Fibroblast of lung (primary cell): ENCODE measurements around the gene DNASE1. TPM values are rescaled to one million over a fixed set of nuclear protein-coding genes. Genes with fewer than 3 reads are reported as not detected.

ENCODE experiments used
- DNase-seq, 2 donors: peaks; one replicate each; pipeline versions ENCODE4 v3.0.0 to v3.0.0-alpha.2; 2010; ENCODE audit warnings: low read depth in 2 of 2
- H2AFZ ChIP-seq: 2 replicates; pipeline ENCODE4 v1.5.1; 2012; ENCODE audit warnings: low read length, control low read depth, inconsistent platforms
- H3K27ac ChIP-seq: 2 replicates; pipeline ENCODE4 v1.5.1; 2011; ENCODE audit warnings: low read length, control low read depth; ENCODE audit not compliant: insufficient read depth
- H3K27me3 ChIP-seq: 2 replicates; pipeline ENCODE4 v1.5.1; 2011; ENCODE audit warnings: mild to moderate bottlenecking, low read length; ENCODE audit not compliant: control insufficient read depth, insufficient read depth
- H3K36me3 ChIP-seq: 2 replicates; pipeline ENCODE4 v1.5.1; 2011; ENCODE audit warnings: low read length; ENCODE audit not compliant: control insufficient read depth, insufficient read depth
- H3K4me1 ChIP-seq: 2 replicates; pipeline ENCODE4 v1.5.1; 2011; ENCODE audit warnings: low read length; ENCODE audit not compliant: control insufficient read depth, insufficient read depth; ENCODE audit errors: extremely low read depth
- H3K4me2 ChIP-seq: 2 replicates; pipeline ENCODE4 v1.5.1; 2011; ENCODE audit warnings: low read length, control low read depth; ENCODE audit not compliant: insufficient read depth; ENCODE audit errors: extremely low read depth
- H3K4me3 ChIP-seq, 4 experiments: fragments of 200-600 bp in 1 of 4; sonication (generic) in 1 of 4; replicated peaks in 1 of 4; 2 replicates each; pipeline ENCODE4 v1.5.1; 2011 to 2016; ENCODE audit warnings: low read length in 4 of 4, low read depth in 3 of 4, mild to moderate bottlenecking in 3 of 4, control low read depth in 2 of 4, inconsistent platforms in 1 of 4, mixed read lengths in 1 of 4; ENCODE audit not compliant: insufficient read depth in 1 of 4; ENCODE audit errors: control extremely low read depth in 1 of 4
- H3K79me2 ChIP-seq: 2 replicates; pipeline ENCODE4 v1.5.1; 2012; ENCODE audit warnings: mild to moderate bottlenecking, low read length, inconsistent platforms; ENCODE audit not compliant: control insufficient read depth, insufficient read depth
- H3K9ac ChIP-seq: 2 replicates; pipeline ENCODE4 v1.5.1; 2011; ENCODE audit warnings: mild to moderate bottlenecking, low read length, control low read depth; ENCODE audit not compliant: insufficient read depth
- H3K9me3 ChIP-seq: 2 replicates; pipeline ENCODE4 v1.5.1; 2012; ENCODE audit warnings: low read depth, low read length; ENCODE audit not compliant: control insufficient read depth, insufficient read depth
- H4K20me1 ChIP-seq: 2 replicates; pipeline ENCODE4 v1.5.1; 2011; ENCODE audit warnings: low read length; ENCODE audit not compliant: control insufficient read depth, insufficient read depth; ENCODE audit errors: extremely low read depth
- CTCF ChIP-seq, 2 donors: IDR thresholded peaks in 1 of 2; conservative IDR thresholded peaks in 1 of 2; 1 replicate in 1 of 2; 2 replicates in 1 of 2; pipeline ENCODE4 v1.5.1; 2011 to 2012; ENCODE audit warnings: low read length in 2 of 2, control low read depth in 1 of 2, inconsistent platforms in 1 of 2, low read depth in 1 of 2, mild to moderate bottlenecking in 1 of 2
- EZH2 ChIP-seq: IDR thresholded peaks from 2 replicates; pipeline ENCODE4 v1.5.1; 2012; ENCODE audit warnings: low read length, control low read depth, mild to moderate bottlenecking; ENCODE audit errors: missing control alignments
- polyA plus RNA-seq, 2 donors: library from polyadenylated mRNA; depleted of rRNA in 1 of 2; stranded (reverse) in 1 of 2; unstranded in 1 of 2; fragments of >200 nt; gene quantifications; 2 replicates each; pipeline ENCODE4 v1.2.1, GENCODE V29; 2011 to 2012; ENCODE audit warnings: missing spikeins in 1 of 2
- total RNA-seq: library from RNA; depleted of rRNA; stranded (reverse); fragments of >200 nt; gene quantifications from 2 replicates; pipeline ENCODE4 v1.2.1, GENCODE V29; 2014

The DNASE1 gene
- total and polyA plus RNA-seq, 2 donors (not counting 1 experiment from before 2014, with no cell fraction given), result 2.9 to 29.1 TPM

DNA sequence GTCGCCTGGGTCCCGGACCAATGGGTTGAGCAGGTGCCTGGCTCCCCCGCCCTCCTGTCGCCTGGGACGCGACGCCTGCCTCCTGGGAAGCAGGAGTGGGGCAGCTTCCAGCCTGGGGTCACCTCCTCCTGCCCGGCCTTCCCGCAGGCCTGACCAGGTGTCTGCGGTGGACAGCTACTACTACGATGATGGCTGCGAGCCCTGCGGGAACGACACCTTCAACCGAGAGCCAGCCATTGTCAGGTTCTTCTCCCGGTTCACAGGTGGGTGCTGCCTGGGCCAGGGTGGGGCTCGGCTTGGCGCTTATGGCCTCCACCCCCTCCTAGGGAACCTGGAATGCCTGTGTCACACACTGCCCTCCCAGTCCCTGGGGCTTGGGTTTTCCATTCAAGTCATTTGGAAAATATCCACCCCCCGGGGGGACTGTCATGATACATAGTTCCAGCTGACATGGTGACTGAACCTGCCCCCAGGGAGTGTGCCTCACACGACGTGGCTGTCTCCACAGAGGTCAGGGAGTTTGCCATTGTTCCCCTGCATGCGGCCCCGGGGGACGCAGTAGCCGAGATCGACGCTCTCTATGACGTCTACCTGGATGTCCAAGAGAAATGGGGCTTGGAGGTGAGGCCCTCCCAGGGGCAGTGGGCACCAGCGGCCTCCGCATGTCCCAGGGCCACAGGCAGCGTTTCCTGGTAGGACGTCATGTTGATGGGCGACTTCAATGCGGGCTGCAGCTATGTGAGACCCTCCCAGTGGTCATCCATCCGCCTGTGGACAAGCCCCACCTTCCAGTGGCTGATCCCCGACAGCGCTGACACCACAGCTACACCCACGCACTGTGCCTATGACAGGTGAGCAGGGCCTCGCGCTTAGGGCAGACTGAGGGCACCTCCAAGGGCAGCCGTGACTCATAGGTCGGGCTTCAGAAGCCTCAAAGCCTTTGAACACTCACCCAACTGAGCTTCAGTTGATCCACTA lies 2.3 kb downstream of the DNASE1 start:
- DNase-seq, result no peak

DNA sequence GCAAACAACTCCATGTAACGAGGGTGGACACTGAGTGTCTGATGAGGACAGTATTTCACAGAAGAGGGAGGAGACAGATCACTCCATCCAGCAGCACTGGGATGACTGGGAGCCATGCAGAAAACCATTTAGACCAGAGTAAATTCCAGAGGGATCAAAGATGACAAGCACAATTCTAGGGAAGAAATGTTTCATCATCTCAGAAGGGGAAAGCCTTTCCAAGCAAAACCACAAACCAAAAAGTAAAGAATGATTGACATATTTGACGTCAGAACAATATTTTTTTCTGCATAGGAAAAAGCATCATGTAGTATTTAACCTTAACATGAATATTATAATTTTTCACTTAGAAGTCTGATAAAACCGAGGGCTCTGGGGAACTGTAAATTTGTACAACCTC lies 4.8 kb downstream of the DNASE1 start:
- no peak overlapping the region for H3K4me2 ChIP-seq
- H3K9ac ChIP-seq, result no peak overlapping the region
- H3K27me3 ChIP-seq, result no peaks in the 10 kb centered on the region
- no peak overlapping the region for H3K27ac ChIP-seq
- H4K20me1 ChIP-seq, result no peaks in the 10 kb centered on the region
- DNase-seq, result peak; percentile 14 to 29
- no peak overlapping the region for H3K4me3 ChIP-seq
- H3K79me2 ChIP-seq, result no peaks in the 10 kb centered on the region
- no peak overlapping the region for H2AFZ ChIP-seq
- H3K9me3 ChIP-seq, result no peaks in the 10 kb centered on the region
- no peaks in the 10 kb centered on the region for H3K4me1 ChIP-seq
- H3K36me3 ChIP-seq, result peaks cover 40% of the 10 kb centered on the region
- TF ChIP-seq EZH2 (no peak), CTCF (conservative IDR thresholded peaks at IDR 0.05 in 1 of 2, IDR thresholded peaks at IDR 0.05 in 1 of 2; ENCODE audit: low read depth in 1 of 2, low read length in 2 of 2) (no peak)

More for the DNA sequence above, 2.3 kb downstream of the DNASE1 start:
- H3K4me1 ChIP-seq, result no peaks in the 10 kb centered on the region
- H3K27me3 ChIP-seq, result no peaks in the 10 kb centered on the region
- TF ChIP-seq EZH2 (no peak), CTCF (conservative IDR thresholded peaks at IDR 0.05 in 1 of 2, IDR thresholded peaks at IDR 0.05 in 1 of 2; ENCODE audit: low read depth in 1 of 2, low read length in 2 of 2) (no peak)
- H3K9me3 ChIP-seq, result no peaks in the 10 kb centered on the region
- H3K9ac ChIP-seq, result no peak overlapping the region
- H3K27ac ChIP-seq, result no peak overlapping the region
- no peak overlapping the region for H2AFZ ChIP-seq
- H3K4me3 ChIP-seq, result no peak overlapping the region
- H4K20me1 ChIP-seq, result no peaks in the 10 kb centered on the region
- H3K79me2 ChIP-seq, result no peaks in the 10 kb centered on the region
- H3K4me2 ChIP-seq, result no peak overlapping the region
- H3K36me3 ChIP-seq, result peaks cover 31% of the 10 kb centered on the region

- Histone ChIP-seq H3K79me2 (no peaks in the 10 kb centered on the region), H3K27ac (no peak overlapping the region), H3K27me3 (no peaks in the 10 kb centered on the region), H3K9me3 (no peaks in the 10 kb centered on the region), H2AFZ (no peak overlapping the region), H3K4me1 (no peaks in the 10 kb centered on the region), H3K4me3 (no peak overlapping the region), H3K9ac (no peak overlapping the region), H3K4me2 (no peak overlapping the region), H3K36me3 (peaks cover 42% of the 10 kb centered on the region), H4K20me1 (no peaks in the 10 kb centered on the region)
- no peak for TF ChIP-seq CTCF (conservative IDR thresholded peaks at IDR 0.05 in 1 of 2, IDR thresholded peaks at IDR 0.05 in 1 of 2; ENCODE audit: low read depth in 1 of 2, low read length in 2 of 2)
- TF ChIP-seq EZH2, result no peak
- DNase-seq, result no peak
Measured at GRCh38 chr16:3661311-3661710, 6.8 kb downstream of the DNASE1 start.
